WI38 (cell line): Measurements from ENCODE around the gene SMTNL2.

ENCODE experiments used
- H3K4me3 ChIP-seq: 2 replicates; pipeline ENCODE4 v1.5.1; 2011; ENCODE audit warnings: low read depth, mild to moderate bottlenecking, control low read depth, low read length
- TF ChIP-seq, protein P1 (sequence below): IDR thresholded peaks from 2 replicates; pipeline ENCODE4 v1.5.1; 2012; ENCODE audit warnings: low read depth, mild to moderate bottlenecking, control low read depth, low read length

SMTNL2 gene

DNA sequence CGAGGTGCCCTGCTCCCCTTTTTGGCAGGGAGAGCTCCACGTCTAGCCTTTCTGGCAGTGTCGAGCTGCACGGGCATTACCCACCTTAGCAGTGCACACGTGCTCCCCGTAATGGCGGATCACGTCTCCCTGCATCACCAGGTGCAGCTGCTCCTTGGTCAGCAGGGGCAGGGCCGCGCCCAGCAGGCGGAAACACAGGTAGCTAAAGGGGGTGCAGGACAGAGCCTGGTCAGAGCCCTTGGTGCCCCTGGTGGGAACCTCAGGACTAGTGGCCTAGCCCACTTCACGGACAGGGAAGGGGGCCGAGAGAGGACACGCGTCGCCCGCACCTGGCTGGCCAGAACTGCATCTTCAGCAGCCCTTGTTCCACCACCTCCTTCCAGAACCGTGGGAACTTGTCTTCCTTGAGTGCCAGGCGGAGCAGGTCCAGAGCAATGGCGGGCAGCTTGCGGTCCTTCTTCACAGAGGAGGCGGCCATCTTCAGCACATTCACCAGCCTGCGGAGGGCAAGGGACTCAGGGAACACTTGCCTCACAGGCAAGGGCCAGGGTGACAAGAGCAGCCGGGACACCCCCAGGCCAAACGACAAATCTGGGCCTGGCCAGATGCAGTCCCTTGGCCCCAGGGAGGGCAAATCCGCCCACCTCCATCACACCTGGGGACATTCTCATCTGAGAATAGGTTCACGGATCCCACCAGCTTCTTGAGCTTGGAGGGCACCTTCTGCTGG is 32.4 kb upstream of the SMTNL2 start:
- TF ChIP-seq, protein P1, sequence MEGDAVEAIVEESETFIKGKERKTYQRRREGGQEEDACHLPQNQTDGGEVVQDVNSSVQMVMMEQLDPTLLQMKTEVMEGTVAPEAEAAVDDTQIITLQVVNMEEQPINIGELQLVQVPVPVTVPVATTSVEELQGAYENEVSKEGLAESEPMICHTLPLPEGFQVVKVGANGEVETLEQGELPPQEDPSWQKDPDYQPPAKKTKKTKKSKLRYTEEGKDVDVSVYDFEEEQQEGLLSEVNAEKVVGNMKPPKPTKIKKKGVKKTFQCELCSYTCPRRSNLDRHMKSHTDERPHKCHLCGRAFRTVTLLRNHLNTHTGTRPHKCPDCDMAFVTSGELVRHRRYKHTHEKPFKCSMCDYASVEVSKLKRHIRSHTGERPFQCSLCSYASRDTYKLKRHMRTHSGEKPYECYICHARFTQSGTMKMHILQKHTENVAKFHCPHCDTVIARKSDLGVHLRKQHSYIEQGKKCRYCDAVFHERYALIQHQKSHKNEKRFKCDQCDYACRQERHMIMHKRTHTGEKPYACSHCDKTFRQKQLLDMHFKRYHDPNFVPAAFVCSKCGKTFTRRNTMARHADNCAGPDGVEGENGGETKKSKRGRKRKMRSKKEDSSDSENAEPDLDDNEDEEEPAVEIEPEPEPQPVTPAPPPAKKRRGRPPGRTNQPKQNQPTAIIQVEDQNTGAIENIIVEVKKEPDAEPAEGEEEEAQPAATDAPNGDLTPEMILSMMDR, result no peak
- no peak overlapping the region for H3K4me3 ChIP-seq

DNA sequence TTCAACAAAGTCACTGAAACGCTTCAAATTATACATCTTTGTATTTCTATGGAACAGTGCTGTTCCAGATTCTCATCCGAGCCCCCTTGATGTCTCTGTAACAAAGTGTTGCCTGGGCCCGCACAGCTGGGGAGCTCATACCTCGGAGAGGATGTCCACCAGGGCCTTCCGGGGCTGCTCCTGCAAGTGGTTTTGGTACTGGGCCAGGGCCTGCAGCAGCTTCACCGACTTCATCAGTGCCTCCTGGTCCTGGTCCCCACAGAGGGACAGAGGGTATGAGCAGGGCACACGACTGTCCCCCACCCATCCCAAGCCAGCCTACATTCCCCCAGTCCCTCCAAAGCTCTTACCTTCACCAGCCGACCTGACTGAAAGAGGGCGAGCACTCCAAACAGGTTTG is 30.7 kb upstream of the SMTNL2 start:
- TF ChIP-seq, protein P1, result no peak
- H3K4me3 ChIP-seq, result peak overlapping the region; percentile 91; the same call in 1 of the 2 replicates

DNA sequence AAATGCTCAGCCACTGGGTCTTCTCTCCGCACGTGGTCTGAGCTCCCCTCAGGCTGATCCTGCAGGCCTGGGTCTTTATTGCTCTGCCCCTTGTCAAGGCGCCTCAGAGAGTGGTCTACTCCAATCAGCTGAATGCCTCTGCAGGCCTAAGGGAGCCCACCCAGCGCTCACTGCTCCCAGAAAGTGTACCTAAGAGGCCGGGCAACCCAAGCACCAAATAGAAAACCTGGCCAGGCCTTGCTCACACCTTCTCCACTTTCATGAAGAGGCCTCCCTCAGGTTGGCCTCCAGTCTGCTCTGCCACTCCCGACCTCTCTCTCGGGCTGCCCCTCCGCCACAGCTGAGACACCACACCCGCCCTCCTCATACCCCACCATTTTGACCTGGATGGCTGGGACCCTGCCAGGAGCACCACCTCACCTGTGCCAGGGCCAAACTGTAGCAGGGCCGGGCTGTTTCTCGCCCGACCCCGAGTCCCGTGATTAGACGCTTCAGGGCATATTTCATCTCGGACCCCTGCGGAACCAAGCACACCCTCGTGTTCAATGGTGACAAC is 29.8 kb upstream of the SMTNL2 start:
- TF ChIP-seq, protein P1, result no peak
- H3K4me3 ChIP-seq, result peak overlapping the region; percentile 91

DNA sequence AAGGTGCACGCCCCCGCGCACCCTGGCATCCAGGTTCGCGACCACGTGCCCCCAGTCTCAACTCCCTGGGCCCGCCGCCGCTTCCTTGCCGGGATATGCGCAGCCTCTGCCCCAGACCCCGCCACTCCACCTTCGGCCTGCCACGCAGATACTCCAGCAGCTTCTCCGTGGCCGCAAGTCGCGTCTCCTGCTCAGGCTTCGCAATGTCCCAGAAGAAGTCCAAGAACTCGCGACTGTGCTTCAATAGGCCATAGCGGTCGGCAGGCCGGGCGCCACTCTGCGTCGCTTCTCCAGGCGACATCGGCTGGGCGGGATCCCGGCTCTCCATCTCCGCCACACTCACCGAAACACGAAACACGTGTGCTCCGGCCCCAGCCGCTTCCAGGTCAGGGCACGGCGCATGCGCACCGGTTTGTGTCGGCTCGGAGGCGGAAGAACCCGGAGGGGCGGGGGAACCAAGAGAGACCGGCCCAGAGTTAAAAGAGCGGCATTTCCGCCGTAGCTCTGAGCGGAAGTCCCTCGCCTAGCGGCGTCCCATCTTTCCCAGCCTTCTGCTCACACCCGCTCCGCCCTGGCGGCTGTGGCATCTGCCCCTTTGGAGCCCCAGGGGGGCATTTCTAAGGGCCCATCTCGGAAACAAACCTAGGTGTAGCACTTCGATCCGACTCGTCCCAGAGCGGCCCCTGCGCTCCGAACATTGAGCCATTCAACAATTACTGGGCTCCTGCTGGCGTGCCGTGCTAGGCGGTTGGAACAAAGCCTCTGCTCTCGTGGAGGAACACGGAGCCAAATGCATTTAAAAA is 29.1 kb upstream of the SMTNL2 start, which contains the start of gene MYBBP1A:
MYBBP1A (minus strand) TSS at position 388 of the 803 bp plus-strand sequence; CDS start at position 328, 60 bp downstream.
- TF ChIP-seq, protein P1, result no peak
- peak within 1 kb of the TSS; percentile 91 for H3K4me3 ChIP-seq

DNA sequence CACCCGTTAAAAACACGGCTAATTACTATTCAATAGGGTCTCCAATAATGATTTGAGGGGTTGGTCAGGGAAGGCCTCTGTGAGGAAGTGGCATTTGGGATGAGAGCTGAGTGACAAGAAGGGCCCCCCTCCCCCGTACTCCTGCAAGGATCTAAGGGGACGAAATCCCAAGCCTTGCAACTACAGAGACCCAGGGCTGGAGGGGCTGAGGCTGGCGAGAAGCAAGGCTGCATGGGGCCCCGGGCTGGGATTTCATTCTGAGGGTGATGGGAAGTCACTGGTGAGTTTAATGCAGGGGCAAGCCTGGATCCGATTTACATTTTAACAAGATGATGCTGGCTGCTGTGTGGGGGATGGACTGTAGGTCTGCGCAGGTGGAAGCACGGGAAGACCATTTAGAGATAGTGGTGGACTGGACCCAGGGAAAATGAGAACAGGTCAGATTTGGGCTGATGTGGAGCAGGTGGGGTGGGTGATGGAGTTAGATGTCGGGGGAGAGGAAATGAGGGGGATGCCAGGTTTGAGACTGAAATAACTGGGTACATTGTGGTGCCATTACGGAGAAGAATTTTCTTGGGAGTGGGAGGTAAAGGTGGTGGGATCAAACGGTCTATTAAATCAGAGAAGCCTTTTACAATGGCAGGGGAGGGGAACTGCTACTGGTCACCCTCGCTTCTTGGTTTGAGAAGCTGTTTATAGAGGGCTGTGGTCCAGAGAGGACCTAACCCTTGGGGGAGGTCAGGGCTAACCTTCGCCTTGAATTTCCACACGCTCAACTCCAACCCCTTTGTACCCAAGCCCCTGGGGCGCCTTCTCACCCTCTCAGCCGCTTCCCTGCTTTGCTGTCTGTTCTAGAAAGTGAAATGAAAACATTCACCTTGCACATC is 28.2 kb upstream of the SMTNL2 start:
- H3K4me3 ChIP-seq, result peak overlapping the region; percentile 91

DNA sequence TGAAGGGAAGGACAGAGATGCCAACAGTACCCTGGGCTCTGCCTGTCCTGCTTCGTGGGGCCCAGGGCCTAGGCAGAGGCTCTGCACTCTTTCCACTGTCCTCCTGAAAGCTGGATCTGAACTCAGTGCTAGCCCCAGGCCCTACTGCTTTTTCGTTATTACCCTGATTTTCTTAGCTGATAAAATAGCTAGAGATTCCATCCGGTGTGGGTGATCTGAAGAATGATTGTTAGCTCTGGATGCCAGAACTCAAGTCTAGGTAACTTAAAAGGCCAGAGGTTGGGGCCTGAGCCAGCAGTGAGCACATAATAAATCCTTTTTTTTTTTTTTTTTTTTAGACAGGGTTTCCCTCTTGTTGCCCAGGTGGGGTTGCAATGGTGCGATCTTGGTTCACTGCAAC is 27.3 kb upstream of the SMTNL2 start:
- TF ChIP-seq, protein P1, result no peak
- no peak overlapping the region for H3K4me3 ChIP-seq

More for the DNA sequence above, 28.2 kb upstream of the SMTNL2 start:
- TF ChIP-seq, protein P1, result no peak
